HFFc6 (cell line): ENCODE measurements around the gene KRT81. TPM values are rescaled to one million over a fixed set of nuclear protein-coding genes. Genes with fewer than 3 reads are reported as not detected.

Experiments
- DNase-seq: peaks from one replicate; pipeline ENCODE4 v3.0.0-alpha.2; 2018
- H3K27ac Mint-ChIP-seq: 2 replicates; pipeline ENCODE4 v1.8.0; 2020; ENCODE audit warnings: mild to moderate bottlenecking, mixed read lengths
- H3K27me3 Mint-ChIP-seq: 2 replicates; pipeline ENCODE4 v1.8.0; 2021; ENCODE audit warnings: mild to moderate bottlenecking, moderate library complexity, mixed read lengths; ENCODE audit not compliant: insufficient read depth
- H3K36me3 Mint-ChIP-seq: 2 replicates; pipeline ENCODE4 v1.8.0; 2021; ENCODE audit warnings: low read depth, mixed read lengths
- H3K4me1 Mint-ChIP-seq: 2 replicates; pipeline ENCODE4 v1.8.0; 2020; ENCODE audit warnings: low read depth, mixed read lengths
- H3K4me3 Mint-ChIP-seq: 2 replicates; pipeline ENCODE4 v1.8.0; 2020; ENCODE audit warnings: mild to moderate bottlenecking, moderate library complexity, mixed read lengths
- H3K9me3 Mint-ChIP-seq: 2 replicates; pipeline ENCODE4 v1.8.0; 2020; ENCODE audit warnings: mild to moderate bottlenecking, mixed read lengths
- total RNA-seq, 6 experiments: library from RNA; stranded (reverse); fragmentation: NEBNext Ultra II Directional; extraction: Animal tissue kit (Norgen Biotek cat#: 25700); gene quantifications; 2 replicates in 1 of 6; 3 replicates in 5 of 6; pipeline ENCODE4 v1.2.3, GENCODE V29; 2021
- TF ChIP-seq, protein P1 (sequence below): fragments of 200-600 bp; sonication (generic); IDR thresholded peaks from 2 replicates; pipeline ENCODE4 v1.5.0; 2021; ENCODE audit warnings: antibody characterized with exemption, mild to moderate bottlenecking

KRT81 gene
- total RNA-seq, 6 experiments from 2014 or later = 0.34 to 0.84 (median 0.70) TPM

DNA sequence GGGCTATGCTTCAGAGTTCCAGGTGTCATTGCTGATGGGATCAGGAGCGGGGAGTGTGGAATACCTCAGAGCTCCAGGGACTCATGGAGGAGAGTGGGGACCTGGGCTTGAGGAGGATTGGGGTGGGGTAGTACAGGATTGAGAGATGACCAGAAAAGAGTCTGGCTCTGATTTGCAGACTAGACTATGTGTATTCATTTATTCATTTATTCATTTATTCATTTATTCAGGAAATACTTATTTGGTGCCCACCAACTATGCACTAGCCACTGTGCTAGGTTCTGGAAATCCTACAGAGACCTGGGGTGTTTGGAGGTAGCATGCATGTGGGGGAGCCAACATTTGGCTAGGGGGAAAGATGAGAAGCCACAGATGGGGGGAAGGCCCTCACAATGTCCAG is 30.7 kb upstream of the KRT81 start:
- no peak for DNase-seq
- peaks cover 1% of the 10 kb centered on the region for H3K4me1 Mint-ChIP-seq
- TF ChIP-seq, protein P1, sequence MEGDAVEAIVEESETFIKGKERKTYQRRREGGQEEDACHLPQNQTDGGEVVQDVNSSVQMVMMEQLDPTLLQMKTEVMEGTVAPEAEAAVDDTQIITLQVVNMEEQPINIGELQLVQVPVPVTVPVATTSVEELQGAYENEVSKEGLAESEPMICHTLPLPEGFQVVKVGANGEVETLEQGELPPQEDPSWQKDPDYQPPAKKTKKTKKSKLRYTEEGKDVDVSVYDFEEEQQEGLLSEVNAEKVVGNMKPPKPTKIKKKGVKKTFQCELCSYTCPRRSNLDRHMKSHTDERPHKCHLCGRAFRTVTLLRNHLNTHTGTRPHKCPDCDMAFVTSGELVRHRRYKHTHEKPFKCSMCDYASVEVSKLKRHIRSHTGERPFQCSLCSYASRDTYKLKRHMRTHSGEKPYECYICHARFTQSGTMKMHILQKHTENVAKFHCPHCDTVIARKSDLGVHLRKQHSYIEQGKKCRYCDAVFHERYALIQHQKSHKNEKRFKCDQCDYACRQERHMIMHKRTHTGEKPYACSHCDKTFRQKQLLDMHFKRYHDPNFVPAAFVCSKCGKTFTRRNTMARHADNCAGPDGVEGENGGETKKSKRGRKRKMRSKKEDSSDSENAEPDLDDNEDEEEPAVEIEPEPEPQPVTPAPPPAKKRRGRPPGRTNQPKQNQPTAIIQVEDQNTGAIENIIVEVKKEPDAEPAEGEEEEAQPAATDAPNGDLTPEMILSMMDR = no peak

DNA sequence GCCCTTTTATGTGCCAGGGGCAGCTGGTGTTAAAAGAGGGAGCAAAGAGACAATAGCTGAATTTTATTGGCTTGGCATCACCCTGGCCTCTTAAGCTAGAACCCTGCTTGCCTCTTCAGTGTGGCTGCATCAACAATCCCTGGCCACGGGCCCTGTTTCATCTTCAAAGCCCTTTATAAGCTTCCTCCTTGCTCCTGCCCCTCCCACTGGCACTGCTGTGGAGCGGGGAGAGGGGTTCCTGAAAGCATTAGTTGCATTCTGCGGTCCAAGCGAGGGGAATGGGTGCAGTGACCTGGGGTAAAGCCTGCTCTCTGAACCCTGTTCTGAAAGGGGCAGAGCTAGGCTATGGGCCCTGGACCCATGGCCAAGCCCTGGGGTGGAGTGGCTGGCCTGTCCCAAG is 30.1 kb upstream of the KRT81 start:
- Mint-ChIP-seq H3K4me1 (no peaks in the 10 kb centered on the region), H3K4me3 (no peak overlapping the region), H3K9me3 (no peaks in the 10 kb centered on the region), H3K27ac (no peak overlapping the region), H3K27me3 (peaks cover 32% of the 10 kb centered on the region), H3K36me3 (no peaks in the 10 kb centered on the region)
- DNase-seq = no peak
- TF ChIP-seq, protein P1 = no peak

More for the DNA sequence above, 30.7 kb upstream of the KRT81 start:
- Mint-ChIP-seq H3K27ac (no peak overlapping the region), H3K9me3 (no peaks in the 10 kb centered on the region), H3K4me3 (no peak overlapping the region), H3K36me3 (no peaks in the 10 kb centered on the region), H3K27me3 (peaks cover 31% of the 10 kb centered on the region)

- H3K4me3 Mint-ChIP-seq = no peak within 1 kb of the TSS
- H3K27me3 Mint-ChIP-seq = peaks cover 36% of the 10 kb centered on the region
- H3K9me3 Mint-ChIP-seq = no peaks in the 10 kb centered on the region
Measured at GRCh38 chr12:52320784-52321400, 29.6 kb upstream of the KRT81 start, which contains the start of gene KRT83. Gene KRT83, minus strand, starts transcription at chr12:52321398. Its CDS starts 63 bp downstream, at chr12:52321335.

DNA sequence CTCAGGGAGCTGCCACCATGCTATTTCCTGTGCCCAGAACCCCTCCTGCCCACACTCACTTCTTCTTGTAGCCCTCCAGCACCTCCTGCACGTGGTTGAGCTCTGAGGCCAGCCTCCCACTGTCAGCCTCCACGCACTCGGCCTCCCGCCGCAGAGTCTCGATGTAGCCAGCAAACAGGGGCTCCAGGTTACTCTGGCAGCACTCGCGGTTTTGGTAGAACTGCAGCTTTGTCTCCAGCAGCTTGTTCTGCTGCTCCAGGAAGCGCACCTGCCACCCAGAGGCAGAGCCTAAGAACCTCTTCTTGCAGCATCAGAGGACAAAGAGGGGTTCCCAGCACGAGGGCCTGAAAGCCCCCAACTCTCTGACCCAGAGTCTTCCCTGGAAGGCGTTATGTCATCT is 27.8 kb upstream of the KRT81 start:
- Mint-ChIP-seq H3K4me1 (no peaks in the 10 kb centered on the region), H3K4me3 (no peak overlapping the region), H3K27ac (no peak overlapping the region), H3K9me3 (no peaks in the 10 kb centered on the region), H3K27me3 (peaks cover 40% of the 10 kb centered on the region), H3K36me3 (no peaks in the 10 kb centered on the region)
- no peak for DNase-seq
- TF ChIP-seq, protein P1 = no peak

More at GRCh38 chr12:52320784-52321400, 29.6 kb upstream of the KRT81 start, which contains the start of gene KRT83:
- Mint-ChIP-seq H3K27ac (no peak within 1 kb of the TSS), H3K36me3 (no peaks in the 10 kb centered on the region), H3K4me1 (no peaks in the 10 kb centered on the region)
- TF ChIP-seq, protein P1 = no peak
- DNase-seq = no peak

DNA sequence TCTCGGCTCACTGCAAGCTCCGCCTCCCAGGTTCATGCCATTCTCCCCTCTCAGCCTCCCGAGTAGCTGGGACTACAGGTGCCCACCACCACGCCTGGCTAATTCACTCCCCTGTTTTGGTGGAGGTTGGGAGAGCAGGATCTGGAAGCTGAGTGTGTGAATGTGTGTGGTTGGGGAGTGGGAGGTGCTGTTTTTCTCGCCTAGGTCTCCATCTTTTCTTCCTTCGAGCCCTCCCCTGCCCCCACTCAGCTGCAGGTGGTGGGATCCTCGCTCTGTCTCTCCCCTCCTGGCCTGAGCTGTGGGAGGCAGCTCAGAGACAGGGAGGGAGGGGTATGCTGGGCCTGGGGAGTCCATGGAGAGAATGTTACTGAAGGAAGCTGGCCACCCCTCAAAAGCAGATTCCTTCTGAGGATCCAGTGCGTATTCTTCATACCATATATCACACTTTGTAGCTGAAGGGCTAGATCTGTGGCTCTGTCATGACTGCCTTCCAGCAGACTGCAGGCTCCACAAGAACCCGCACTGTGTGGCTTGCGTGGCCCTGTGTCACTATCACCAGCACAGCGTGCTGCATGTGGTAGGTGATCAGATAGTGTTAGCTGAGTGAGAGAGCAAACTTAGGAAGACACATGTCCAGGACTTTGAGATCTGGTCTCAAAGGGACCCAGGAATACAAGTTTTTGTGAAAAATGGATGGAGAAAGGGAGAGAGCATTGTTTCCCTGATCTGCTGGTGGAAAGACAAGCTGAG is 27.1 kb upstream of the KRT81 start:
- Mint-ChIP-seq H3K27me3 (peaks cover 44% of the 10 kb centered on the region), H3K36me3 (no peaks in the 10 kb centered on the region), H3K4me3 (no peak overlapping the region), H3K9me3 (no peaks in the 10 kb centered on the region), H3K27ac (no peak overlapping the region), H3K4me1 (no peaks in the 10 kb centered on the region)
- TF ChIP-seq, protein P1 = no peak
- no peak for DNase-seq
